K562 (cell line): ENCODE measurements around the gene CPHXL2. TPM values are rescaled to one million over a fixed set of nuclear protein-coding genes. Genes with fewer than 3 reads are reported as not detected.
A peak's percentile ranks its signal among the peaks of the same experiment; 100 is the strongest.

Experiments used
- ETV5 ChIP-seq: sonication (generic); formaldehyde crosslinking; IDR thresholded peaks from 2 replicates; pipeline ENCODE4 v1.4.0; 2020; ENCODE audit warnings: low read depth, mild to moderate bottlenecking, missing genetic modification reagents
- HNRNPK ChIP-seq: fragments of 200-400 bp; formaldehyde crosslinking; IDR thresholded peaks from one replicate; pipeline ENCODE4 v1.6.1; 2018; ENCODE audit warnings: mild to moderate bottlenecking, low read depth, low read length; ENCODE audit not compliant: poor library complexity, severe bottlenecking
- KDM4B ChIP-seq, 2 experiments: fragments of 450-650 bp in 1 of 2; sonication (generic) in 1 of 2; IDR thresholded peaks; 2 replicates each; pipeline ENCODE4 v1.6.1; 2016 to 2017; ENCODE audit warnings: borderline replicate concordance in 2 of 2, antibody characterized with exemption in 1 of 2, low read depth in 1 of 2, mild to moderate bottlenecking in 1 of 2
- MCM2 ChIP-seq: fragments of 450-650 bp; IDR thresholded peaks from 2 replicates; pipeline ENCODE4 v1.6.1; 2017; ENCODE audit warnings: low read depth, mild to moderate bottlenecking
- ZNF282 ChIP-seq: sonication (generic); formaldehyde crosslinking; IDR thresholded peaks from 2 replicates; pipeline ENCODE4 v1.8.1; 2023; ENCODE audit warnings: missing genetic modification reagents
- polyA plus RNA-seq, 8 experiments: library from polyadenylated mRNA; depleted of rRNA in 4 of 8; stranded (reverse) in 5 of 8; unstranded in 3 of 8; fragments of >200 nt; fragmentation: Nextera tagmentation in 2 of 8; fragmentation: Illumina TruSeq in 1 of 8; extraction: Ambion mirVana in 2 of 8; extraction: Trizol in 1 of 8; gene quantifications; 2 replicates each; pipeline versions ENCODE4 v1.2.1 to v1.2.3, GENCODE V29; 2011 to 2014; ENCODE audit warnings: inconsistent platforms in 1 of 8, missing spikeins in 1 of 8
- total RNA-seq, 7 experiments: library from RNA; depleted of rRNA in 6 of 7; stranded (reverse); fragments of >200 nt in 6 of 7; fragmentation: Illumina TruSeq in 2 of 7; extraction: Trizol in 2 of 7; gene quantifications; 2 replicates each; pipeline versions ENCODE4 v1.2.1 to v1.2.3, GENCODE V29; 2011 to 2021; ENCODE audit warnings: low replicate concordance in 1 of 7
- TF ChIP-seq, protein P1 (sequence below): fragments of 250-450 bp; sonication (Bioruptor Pico); IDR thresholded peaks from 2 replicates; pipeline ENCODE4 v1.4.0; 2020
- TF ChIP-seq, protein P2 (sequence below): fragments of 450-650 bp; IDR thresholded peaks from 2 replicates; pipeline ENCODE4 v1.6.1; 2018; ENCODE audit warnings: mild to moderate bottlenecking, low read depth; ENCODE audit not compliant: partially characterized antibody

The CPHXL2 gene
- total and polyA plus RNA-seq, 9 of the 15 experiments (the other 6 are each of a cell fraction or from before 2014, with no cell fraction given): not detected

DNA sequence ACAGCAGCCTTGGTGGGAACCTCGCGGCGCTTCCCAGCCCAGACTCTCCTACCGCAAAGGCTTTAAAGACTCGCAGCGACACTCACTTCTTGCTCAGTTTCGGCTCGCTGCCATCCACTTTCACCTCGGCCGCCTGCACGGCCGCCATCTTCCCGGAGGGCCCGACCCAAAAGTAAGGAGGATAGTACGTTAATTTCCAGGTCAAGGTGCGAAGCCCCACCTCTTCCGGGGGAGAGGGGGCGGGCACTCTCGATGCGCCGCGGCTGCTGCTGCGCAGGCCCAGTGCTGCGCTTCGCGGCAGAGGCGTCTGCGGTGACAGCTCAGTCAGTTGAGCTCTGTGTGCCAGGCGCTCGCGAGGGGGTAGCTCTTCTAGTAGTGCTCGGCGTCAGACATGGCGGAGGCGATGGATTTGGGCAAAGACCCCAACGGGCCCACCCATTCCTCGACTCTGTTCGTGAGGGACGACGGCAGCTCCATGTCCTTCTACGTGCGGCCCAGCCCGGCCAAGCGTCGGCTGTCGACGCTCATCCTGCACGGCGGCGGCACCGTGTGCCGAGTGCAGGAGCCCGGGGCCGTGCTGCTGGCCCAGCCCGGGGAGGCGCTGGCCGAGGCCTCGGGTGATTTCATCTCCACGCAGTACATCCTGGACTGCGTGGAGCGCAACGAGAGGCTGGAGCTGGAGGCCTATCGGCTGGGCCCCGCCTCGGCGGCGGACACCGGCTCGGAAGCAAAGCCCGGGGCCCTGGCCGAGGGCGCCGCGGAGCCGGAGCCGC is 29.1 kb downstream of the CPHXL2 start, which contains the start of the genes KARS1 and TERF2IP (continued):
- TF ChIP-seq, protein P1, sequence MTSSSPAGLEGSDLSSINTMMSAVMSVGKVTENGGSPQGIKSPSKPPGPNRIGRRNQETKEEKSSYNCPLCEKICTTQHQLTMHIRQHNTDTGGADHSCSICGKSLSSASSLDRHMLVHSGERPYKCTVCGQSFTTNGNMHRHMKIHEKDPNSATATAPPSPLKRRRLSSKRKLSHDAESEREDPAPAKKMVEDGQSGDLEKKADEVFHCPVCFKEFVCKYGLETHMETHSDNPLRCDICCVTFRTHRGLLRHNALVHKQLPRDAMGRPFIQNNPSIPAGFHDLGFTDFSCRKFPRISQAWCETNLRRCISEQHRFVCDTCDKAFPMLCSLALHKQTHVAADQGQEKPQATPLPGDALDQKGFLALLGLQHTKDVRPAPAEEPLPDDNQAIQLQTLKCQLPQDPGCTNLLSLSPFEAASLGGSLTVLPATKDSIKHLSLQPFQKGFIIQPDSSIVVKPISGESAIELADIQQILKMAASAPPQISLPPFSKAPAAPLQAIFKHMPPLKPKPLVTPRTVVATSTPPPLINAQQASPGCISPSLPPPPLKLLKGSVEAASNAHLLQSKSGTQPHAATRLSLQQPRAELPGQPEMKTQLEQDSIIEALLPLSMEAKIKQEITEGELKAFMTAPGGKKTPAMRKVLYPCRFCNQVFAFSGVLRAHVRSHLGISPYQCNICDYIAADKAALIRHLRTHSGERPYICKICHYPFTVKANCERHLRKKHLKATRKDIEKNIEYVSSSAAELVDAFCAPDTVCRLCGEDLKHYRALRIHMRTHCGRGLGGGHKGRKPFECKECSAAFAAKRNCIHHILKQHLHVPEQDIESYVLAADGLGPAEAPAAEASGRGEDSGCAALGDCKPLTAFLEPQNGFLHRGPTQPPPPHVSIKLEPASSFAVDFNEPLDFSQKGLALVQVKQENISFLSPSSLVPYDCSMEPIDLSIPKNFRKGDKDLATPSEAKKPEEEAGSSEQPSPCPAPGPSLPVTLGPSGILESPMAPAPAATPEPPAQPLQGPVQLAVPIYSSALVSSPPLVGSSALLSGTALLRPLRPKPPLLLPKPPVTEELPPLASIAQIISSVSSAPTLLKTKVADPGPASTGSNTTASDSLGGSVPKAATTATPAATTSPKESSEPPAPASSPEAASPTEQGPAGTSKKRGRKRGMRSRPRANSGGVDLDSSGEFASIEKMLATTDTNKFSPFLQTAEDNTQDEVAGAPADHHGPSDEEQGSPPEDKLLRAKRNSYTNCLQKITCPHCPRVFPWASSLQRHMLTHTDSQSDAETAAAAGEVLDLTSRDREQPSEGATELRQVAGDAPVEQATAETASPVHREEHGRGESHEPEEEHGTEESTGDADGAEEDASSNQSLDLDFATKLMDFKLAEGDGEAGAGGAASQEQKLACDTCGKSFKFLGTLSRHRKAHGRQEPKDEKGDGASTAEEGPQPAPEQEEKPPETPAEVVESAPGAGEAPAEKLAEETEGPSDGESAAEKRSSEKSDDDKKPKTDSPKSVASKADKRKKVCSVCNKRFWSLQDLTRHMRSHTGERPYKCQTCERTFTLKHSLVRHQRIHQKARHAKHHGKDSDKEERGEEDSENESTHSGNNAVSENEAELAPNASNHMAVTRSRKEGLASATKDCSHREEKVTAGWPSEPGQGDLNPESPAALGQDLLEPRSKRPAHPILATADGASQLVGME: no peak
- TF ChIP-seq, protein P2, sequence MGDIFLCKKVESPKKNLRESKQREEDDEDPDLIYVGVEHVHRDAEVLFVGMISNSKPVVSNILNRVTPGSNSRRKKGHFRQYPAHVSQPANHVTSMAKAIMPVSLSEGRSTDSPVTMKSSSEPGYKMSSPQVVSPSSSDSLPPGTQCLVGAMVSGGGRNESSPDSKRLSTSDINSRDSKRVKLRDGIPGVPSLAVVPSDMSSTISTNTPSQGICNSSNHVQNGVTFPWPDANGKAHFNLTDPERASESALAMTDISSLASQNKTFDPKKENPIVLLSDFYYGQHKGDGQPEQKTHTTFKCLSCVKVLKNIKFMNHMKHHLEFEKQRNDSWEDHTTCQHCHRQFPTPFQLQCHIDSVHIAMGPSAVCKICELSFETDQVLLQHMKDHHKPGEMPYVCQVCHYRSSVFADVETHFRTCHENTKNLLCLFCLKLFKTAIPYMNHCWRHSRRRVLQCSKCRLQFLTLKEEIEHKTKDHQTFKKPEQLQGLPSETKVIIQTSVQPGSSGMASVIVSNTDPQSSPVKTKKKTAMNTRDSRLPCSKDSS: no peak
- TF ChIP-seq HNRNPK (no peak), KDM4B (IDR thresholded peaks at IDR 0.05; ENCODE audit: borderline replicate concordance in 2 of 2, low read depth in 1 of 2) (peak in 1 of 2 experiments; percentile 93; a peak in 2 of 4 replicates), ZNF282 (CRISPR knock-in tag) (no peak), ETV5 (CRISPR knock-in tag) (peak; percentile 47; the same call in 1 of the 2 replicates), MCM2 (no peak)
